ENCODE data around the gene KASH5.

DNA sequence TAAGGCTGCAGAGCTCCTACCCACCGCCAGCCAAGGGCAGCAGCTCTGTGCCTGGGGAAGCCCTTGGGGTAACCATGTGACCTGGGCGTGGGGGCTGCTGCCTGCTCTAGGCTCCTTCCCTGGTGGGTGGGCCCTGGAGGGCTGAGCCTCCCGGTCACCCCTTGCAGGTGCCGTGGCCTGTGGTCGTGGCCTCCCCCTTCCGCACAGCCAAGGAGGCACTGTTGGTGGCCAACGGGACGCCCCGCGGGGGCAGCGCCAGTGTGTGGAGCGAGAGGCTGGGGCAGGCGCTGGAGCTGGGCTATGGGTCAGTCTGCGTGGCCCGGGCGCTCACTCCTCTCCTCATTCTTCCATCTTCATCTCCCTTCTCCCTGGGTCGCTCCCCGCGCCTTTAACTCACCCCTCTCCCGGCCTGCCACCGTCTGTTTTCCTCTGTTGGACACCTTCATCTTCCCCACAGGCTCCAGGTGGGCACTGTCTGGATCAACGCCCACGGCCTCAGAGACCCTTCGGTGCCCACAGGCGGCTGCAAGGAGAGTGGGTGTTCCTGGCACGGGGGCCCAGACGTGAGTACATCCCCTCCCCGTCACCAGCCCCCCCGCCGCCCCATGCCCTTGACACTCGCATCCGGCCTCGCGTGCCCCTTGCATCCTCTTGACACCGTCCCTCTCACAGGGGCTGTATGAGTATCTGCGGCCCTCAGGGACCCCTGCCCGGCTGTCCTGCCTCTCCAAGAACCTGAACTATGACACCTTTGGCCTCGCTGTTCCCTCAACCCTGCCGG lies 76.1 kb downstream of the KASH5 start:
- TF ChIP-seq POLR2AphosphoS5 (IDR thresholded peaks at IDR 0.05; ENCODE audit: low read depth) (no peak), CTCF (IDR thresholded peaks at IDR 0.05; ENCODE audit: insufficient read depth, low read length) (no peak), GABPA (IDR thresholded peaks at IDR 0.05; ENCODE audit: low read depth) (no peak), SPI1 (IDR thresholded peaks at IDR 0.05; ENCODE audit: borderline replicate concordance, low read depth) (no peak)
- TF ChIP-seq, protein P1, sequence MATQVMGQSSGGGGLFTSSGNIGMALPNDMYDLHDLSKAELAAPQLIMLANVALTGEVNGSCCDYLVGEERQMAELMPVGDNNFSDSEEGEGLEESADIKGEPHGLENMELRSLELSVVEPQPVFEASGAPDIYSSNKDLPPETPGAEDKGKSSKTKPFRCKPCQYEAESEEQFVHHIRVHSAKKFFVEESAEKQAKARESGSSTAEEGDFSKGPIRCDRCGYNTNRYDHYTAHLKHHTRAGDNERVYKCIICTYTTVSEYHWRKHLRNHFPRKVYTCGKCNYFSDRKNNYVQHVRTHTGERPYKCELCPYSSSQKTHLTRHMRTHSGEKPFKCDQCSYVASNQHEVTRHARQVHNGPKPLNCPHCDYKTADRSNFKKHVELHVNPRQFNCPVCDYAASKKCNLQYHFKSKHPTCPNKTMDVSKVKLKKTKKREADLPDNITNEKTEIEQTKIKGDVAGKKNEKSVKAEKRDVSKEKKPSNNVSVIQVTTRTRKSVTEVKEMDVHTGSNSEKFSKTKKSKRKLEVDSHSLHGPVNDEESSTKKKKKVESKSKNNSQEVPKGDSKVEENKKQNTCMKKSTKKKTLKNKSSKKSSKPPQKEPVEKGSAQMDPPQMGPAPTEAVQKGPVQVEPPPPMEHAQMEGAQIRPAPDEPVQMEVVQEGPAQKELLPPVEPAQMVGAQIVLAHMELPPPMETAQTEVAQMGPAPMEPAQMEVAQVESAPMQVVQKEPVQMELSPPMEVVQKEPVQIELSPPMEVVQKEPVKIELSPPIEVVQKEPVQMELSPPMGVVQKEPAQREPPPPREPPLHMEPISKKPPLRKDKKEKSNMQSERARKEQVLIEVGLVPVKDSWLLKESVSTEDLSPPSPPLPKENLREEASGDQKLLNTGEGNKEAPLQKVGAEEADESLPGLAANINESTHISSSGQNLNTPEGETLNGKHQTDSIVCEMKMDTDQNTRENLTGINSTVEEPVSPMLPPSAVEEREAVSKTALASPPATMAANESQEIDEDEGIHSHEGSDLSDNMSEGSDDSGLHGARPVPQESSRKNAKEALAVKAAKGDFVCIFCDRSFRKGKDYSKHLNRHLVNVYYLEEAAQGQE (IDR thresholded peaks at IDR 0.05; ENCODE audit: insufficient replicate concordance, low read depth) = no peak
